OCI-LY7 (cell line): Measurements from ENCODE around the gene EEF1A2. TPM values are rescaled to one million over a fixed set of nuclear protein-coding genes. Genes with fewer than 3 reads are reported as not detected.

Experiments
- BruUV-seq: library from RNA; stranded (reverse); fragments of 400-500 nt; replicated peaks from 2 replicates; lab custom pipeline; 2021; lab: Mats Ljungman, UMichigan
- CTCF ChIA-PET: fragments of 300-600 bp; sonication (Branson Sonifier 250); formaldehyde crosslinking; loops from one replicate; lab custom pipeline; 2022; ENCODE audit warnings: antibody characterized with exemption; ENCODE audit not compliant: unreplicated experiment; lab: Charles Lee
- POLR2A ChIA-PET: fragments of 300-600 bp; sonication (Branson Sonifier 250); formaldehyde crosslinking; loops from one replicate; lab custom pipeline; 2022; ENCODE audit warnings: antibody characterized with exemption; lab: Charles Lee
- DNase-seq: peaks from one replicate; pipeline ENCODE4 v3.0.0-alpha.2; 2015; ENCODE audit warnings: low spot score
- H2AFZ ChIP-seq: fragments of 200-600 bp; sonication (generic), shearing (Covaris generic); 2 replicates; pipeline ENCODE4 v1.6.1; 2014; ENCODE audit warnings: mild to moderate bottlenecking, antibody characterized with exemption, low read length, moderate library complexity
- H3K27ac ChIP-seq: fragments of 200-600 bp; sonication (generic); 2 replicates; pipeline ENCODE4 v1.5.1; 2014; ENCODE audit warnings: mixed run types, low read depth, mild to moderate bottlenecking, moderate library complexity, low read length, inconsistent platforms; ENCODE audit not compliant: poor library complexity, severe bottlenecking
- H3K36me3 ChIP-seq: fragments of 200-600 bp; sonication (generic); 2 replicates; pipeline ENCODE4 v1.6.1; 2014; ENCODE audit warnings: mild to moderate bottlenecking, antibody characterized with exemption, low read length, moderate library complexity, mixed read lengths; ENCODE audit not compliant: insufficient read depth
- H3K4me1 ChIP-seq: fragments of 200-600 bp; sonication (generic); 2 replicates; pipeline ENCODE4 v1.5.1; 2014; ENCODE audit warnings: mild to moderate bottlenecking, low read length; ENCODE audit not compliant: insufficient read depth, poor library complexity, severe bottlenecking
- H3K4me2 ChIP-seq: fragments of 200-600 bp; sonication (generic); 2 replicates; pipeline ENCODE4 v1.6.1; 2014; ENCODE audit warnings: mild to moderate bottlenecking, low read length
- H3K4me3 ChIP-seq: fragments of 200-600 bp; sonication (generic); 2 replicates; pipeline ENCODE4 v1.5.1; 2014; ENCODE audit warnings: mild to moderate bottlenecking, low read depth, low read length; ENCODE audit not compliant: poor library complexity, severe bottlenecking
- H3K79me2 ChIP-seq: fragments of 200-600 bp; sonication (generic); 2 replicates; pipeline ENCODE4 v1.6.1; 2016; ENCODE audit warnings: low read depth, mild to moderate bottlenecking, low read length, moderate library complexity, mixed read lengths; ENCODE audit not compliant: insufficient read depth
- H3K9me2 ChIP-seq: fragments of 200-600 bp; sonication (generic); 2 replicates; pipeline ENCODE4 v1.6.1; 2016; ENCODE audit warnings: mild to moderate bottlenecking, low read length, mixed read lengths; ENCODE audit not compliant: insufficient read depth
- H3K9me3 ChIP-seq: fragments of 200-600 bp; sonication (generic); 2 replicates; pipeline ENCODE4 v1.6.1; 2014; ENCODE audit warnings: mild to moderate bottlenecking, mixed run types, low read length, mixed read lengths
- H4K20me1 ChIP-seq: fragments of 200-600 bp; sonication (generic); 2 replicates; pipeline ENCODE4 v1.6.1; 2014; ENCODE audit warnings: mild to moderate bottlenecking, antibody characterized with exemption, low read length, moderate library complexity, mixed read lengths; ENCODE audit not compliant: insufficient read depth
- EZH2phosphoT487 ChIP-seq: fragments of 200-600 bp; sonication (generic); IDR thresholded peaks from 2 replicates; pipeline ENCODE4 v1.6.1; 2018; ENCODE audit warnings: low read depth, borderline replicate concordance, mild to moderate bottlenecking, mixed run types, antibody characterized with exemption, low read length, moderate library complexity, mixed read lengths
- intact Hi-C: fragments of 100-400 bp; cut with micrococcal nuclease; formaldehyde crosslinking; loops from one replicate; pipeline ENCODE4 v1.10.0; 2022; ENCODE audit not compliant: unreplicated experiment
- total RNA-seq, 2 experiments: library from RNA; depleted of rRNA in 1 of 2; stranded (reverse); fragments of >200 nt in 1 of 2; shearing (Covaris generic) in 1 of 2; gene quantifications; 2 replicates each; pipeline ENCODE4 v1.2.3, GENCODE V29; 2014 to 2022
- TF ChIP-seq, protein P1 (sequence below): fragments of 200-600 bp; sonication (generic); conservative IDR thresholded peaks from 2 replicates; pipeline ENCODE4 v1.5.1; 2014; ENCODE audit warnings: mild to moderate bottlenecking, antibody characterized with exemption, low read length, moderate library complexity, mixed read lengths

Gene EEF1A2
- total RNA-seq, 2 experiments from 2014 or later: 0.22 TPM; not detected in 1

DNA sequence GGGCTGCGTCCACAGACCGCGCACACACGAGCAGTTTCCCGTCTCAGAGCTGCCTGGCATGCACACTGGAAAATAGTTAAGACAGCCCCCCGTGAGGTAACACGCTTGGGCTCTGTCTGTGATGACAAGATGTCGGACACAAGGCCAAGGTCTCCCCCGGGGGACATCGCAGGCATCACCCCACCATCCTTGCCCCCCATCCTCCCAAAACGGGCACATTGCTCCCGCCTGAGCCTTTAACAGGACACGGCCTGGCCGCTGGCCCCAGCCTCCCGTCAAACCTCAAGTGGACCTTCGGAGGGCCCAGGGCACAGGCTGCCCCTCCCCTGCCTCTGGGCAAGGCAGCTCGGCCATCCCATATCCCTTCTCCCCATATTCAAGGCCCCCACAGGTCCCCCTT, 32.0 kb downstream of the EEF1A2 start:
- no peak overlapping the region for H3K4me2 ChIP-seq
- no peaks in the 10 kb centered on the region for H3K4me1 ChIP-seq
- POLR2A ChIA-PET: no interaction called here
- TF ChIP-seq, protein P1, sequence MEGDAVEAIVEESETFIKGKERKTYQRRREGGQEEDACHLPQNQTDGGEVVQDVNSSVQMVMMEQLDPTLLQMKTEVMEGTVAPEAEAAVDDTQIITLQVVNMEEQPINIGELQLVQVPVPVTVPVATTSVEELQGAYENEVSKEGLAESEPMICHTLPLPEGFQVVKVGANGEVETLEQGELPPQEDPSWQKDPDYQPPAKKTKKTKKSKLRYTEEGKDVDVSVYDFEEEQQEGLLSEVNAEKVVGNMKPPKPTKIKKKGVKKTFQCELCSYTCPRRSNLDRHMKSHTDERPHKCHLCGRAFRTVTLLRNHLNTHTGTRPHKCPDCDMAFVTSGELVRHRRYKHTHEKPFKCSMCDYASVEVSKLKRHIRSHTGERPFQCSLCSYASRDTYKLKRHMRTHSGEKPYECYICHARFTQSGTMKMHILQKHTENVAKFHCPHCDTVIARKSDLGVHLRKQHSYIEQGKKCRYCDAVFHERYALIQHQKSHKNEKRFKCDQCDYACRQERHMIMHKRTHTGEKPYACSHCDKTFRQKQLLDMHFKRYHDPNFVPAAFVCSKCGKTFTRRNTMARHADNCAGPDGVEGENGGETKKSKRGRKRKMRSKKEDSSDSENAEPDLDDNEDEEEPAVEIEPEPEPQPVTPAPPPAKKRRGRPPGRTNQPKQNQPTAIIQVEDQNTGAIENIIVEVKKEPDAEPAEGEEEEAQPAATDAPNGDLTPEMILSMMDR: no peak
- TF ChIP-seq EZH2phosphoT487: no peak
- no peaks in the 10 kb centered on the region for H3K79me2 ChIP-seq
- H3K36me3 ChIP-seq: no peaks in the 10 kb centered on the region
- H2AFZ ChIP-seq: no peak overlapping the region
- intact Hi-C loops: no loop called here
- H4K20me1 ChIP-seq: no peaks in the 10 kb centered on the region
- no peak for DNase-seq
- no peaks in the 10 kb centered on the region for H3K9me2 ChIP-seq
- no peaks in the 10 kb centered on the region for H3K9me3 ChIP-seq
- no TSS peak for BruUV-seq
- H3K27ac ChIP-seq: no peak overlapping the region
- CTCF ChIA-PET: no interaction called here
- no peak overlapping the region for H3K4me3 ChIP-seq

DNA sequence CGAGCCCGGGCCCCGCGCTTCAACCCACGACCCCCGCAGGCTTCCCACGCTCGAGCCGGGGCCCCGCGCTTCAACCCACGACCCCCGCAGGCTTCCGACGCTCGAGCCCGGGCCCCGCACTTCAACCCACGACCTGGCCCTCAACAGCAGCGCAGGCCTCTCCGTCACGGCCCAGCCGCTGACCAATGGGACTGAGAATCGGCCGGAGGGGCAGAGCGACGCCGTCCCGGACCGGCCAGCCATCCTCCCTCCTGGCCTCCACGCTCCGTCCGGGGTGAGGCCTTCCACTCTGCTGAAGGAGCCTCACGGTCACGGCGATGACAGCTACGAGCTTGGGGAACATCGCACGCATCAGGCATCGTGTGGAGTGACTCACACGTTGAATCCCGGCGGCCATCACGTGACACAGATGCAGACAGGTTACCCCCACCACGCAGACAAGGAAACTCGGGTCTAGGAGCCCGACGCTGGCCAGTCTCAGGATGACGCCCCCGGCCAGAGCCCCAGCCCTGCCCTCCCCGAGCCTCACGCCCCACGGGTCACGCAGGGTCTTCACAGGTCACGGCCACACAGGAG, 32.5 kb downstream of the EEF1A2 start:
- no TSS peak for BruUV-seq
- Histone ChIP-seq H3K36me3 (no peaks in the 10 kb centered on the region), H3K79me2 (no peaks in the 10 kb centered on the region), H3K9me2 (no peaks in the 10 kb centered on the region), H3K9me3 (no peaks in the 10 kb centered on the region), H3K4me3 (no peak overlapping the region), H3K27ac (no peak overlapping the region), H3K4me2 (no peak overlapping the region), H3K4me1 (no peaks in the 10 kb centered on the region), H2AFZ (no peak overlapping the region), H4K20me1 (no peaks in the 10 kb centered on the region)
- POLR2A ChIA-PET: no interaction called here
- intact Hi-C loops: no loop called here
- no peak for DNase-seq
- CTCF ChIA-PET: no interaction called here
- TF ChIP-seq, protein P1: no peak
- TF ChIP-seq EZH2phosphoT487: no peak

DNA sequence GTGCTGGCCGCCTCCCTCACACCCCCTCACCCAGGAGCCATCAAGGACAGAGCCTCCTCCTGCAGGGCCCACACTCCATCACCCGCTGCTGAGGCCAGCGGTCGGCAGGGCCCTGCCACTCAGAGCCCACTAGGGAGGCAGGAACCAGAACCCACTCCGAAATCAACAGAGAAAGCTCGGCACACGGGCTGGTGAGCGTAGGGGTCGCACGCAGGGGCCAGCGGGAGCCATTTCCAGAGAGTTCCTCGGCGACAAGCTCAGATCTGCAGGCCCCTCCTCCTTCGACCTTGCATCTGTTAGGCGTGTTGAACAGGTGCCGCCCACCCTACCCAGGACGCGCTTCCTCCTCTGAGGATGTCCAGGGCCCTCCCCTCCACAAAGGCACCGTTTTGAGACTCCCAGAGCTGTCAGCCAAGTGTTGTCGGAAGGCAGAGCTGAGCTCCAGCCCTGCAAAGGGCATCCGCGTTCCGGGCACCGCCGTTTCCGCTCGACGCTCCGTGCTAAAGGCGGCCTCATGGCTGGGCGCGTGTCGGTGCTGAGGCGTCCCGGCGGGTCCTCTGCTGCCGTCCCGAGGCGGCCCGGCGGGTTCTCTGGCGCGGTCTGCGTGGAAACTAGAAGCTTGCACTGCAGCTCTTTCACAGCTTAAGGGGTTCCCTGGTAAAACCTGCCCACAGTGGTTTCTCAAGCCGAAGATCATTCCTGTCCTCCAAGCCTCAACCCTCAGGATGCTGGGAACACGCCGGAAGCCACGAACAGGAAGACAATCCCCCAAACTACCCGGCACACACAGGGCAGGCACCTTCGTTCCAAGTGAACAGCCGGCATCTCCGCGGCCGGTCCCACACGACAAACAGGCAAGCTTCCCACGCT, 33.3 kb downstream of the EEF1A2 start:
- Histone ChIP-seq H4K20me1 (no peaks in the 10 kb centered on the region), H3K4me1 (no peaks in the 10 kb centered on the region), H3K9me3 (no peaks in the 10 kb centered on the region), H3K9me2 (no peaks in the 10 kb centered on the region), H3K27ac (no peak overlapping the region), H3K79me2 (no peaks in the 10 kb centered on the region), H2AFZ (no peak overlapping the region), H3K4me3 (no peak overlapping the region), H3K36me3 (no peaks in the 10 kb centered on the region), H3K4me2 (no peak overlapping the region)
- TF ChIP-seq EZH2phosphoT487: no peak
- TF ChIP-seq, protein P1: no peak
- BruUV-seq: no TSS peak
- no peak for DNase-seq
- intact Hi-C loops: no loop called here
- ChIA-PET POLR2A (no interaction called here), CTCF (no interaction called here)
